Measurements from ENCODE around the gene TRIM14. TPM values are rescaled to one million over a fixed set of nuclear protein-coding genes. Genes with fewer than 3 reads are reported as not detected.

Gene TRIM14
- total RNA-seq, 4 donors from 2014 or later: 21.0 to 39.2 (median 31.6) TPM

DNA sequence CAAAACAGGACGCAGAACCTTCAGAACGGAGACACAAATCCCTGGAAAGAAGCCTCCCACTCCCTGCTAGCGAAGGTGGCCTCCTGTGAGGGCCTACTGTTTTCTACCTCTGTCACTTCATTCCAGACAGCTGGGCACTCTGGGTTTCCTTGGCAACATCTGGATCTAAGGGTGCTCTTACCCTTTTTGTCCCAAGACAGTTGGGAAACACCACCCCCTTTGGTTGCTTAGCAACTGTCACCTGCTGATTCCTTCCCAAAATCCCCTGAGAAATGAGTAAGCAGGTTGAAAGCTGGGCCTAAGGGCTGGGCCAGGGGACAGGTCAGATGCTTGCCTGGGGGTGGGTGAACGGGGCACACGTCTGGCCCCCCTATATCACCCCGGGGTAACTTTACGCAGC is 33.1 kb downstream of the TRIM14 start:
- Histone ChIP-seq H3K36me3 (peaks cover 0 to 57% (median 7%) of the 10 kb centered on the region in 3 donors), H3K4me3 (no peak overlapping the region), H3K9me3 (no peaks in the 10 kb centered on the region), H3K27me3 (no peaks in the 10 kb centered on the region), H3K4me1 (peaks cover 14 to 56% (median 20%) of the 10 kb centered on the region in 3 donors), H3K27ac (peak overlapping the region; percentile 40 to 85 (median 78))
- no peak for DNase-seq
- intact Hi-C loops (cut with DNase I): loop anchor here (10.0 kb wide), 1 partner anchor 109 kb away; the partner anchor contains the start of gene CORO2A
- WGBS, 2 donors: 70 to 86% methylated on average over 2 to 7 of the region's 7 CpGs
- no peak for TF ChIP-seq CTCF (IDR thresholded peaks at IDR 0.05)
- no peak for TF ChIP-seq POLR2A (IDR thresholded peaks at IDR 0.05)

DNA sequence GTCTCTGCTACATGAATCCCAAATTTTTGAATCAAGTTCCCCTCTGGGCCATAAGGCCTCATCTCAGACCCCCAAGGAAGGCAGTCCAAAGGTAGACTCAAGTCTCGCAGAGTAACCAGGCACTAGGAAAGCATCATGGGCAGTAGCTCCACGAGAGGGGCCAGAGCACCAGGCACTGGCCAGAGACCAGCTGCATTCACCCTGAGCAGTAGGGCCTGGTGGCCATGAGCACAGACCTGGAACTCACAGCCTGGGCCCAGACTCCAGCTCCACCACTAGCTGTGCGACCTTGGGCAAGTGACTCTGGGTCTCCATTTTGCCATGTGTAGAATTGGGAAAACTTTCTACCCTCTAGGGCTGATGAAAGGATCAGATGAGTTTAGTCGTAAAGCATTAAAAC is 34.0 kb downstream of the TRIM14 start:
- DNase-seq: no peak
- H3K27ac ChIP-seq: no peak overlapping the region
- H3K36me3 ChIP-seq: peaks cover 0 to 66% (median 13%) of the 10 kb centered on the region in 3 donors

DNA sequence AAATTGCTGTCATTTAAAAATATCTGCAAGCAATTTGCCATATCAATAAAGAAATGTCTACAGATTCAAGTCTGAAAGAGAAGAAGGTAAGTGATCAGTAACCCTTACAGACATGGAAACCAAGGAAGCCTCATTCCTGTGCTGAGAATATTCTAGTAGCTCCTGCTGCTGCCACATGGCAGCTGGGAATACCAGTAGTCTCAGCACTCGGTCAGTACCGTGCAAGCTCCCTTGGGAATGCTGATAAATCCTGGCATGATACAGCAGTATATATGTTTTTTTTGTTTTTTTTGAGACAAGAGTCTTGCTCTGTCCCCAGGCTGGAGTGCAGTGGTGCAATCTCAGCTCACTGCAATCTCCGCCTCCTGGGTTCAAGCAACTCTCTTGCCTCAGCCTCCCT is 34.6 kb downstream of the TRIM14 start:
- no peak overlapping the region for H3K27ac ChIP-seq
- H3K9me3 ChIP-seq: no peaks in the 10 kb centered on the region
- no peaks in the 10 kb centered on the region for H3K27me3 ChIP-seq
- intact Hi-C loops (cut with DNase I): loop anchor here (10.0 kb wide), 1 partner anchor 110 kb away; the partner anchor contains the start of gene CORO2A
- TF ChIP-seq POLR2A (IDR thresholded peaks at IDR 0.05) (no peak), CTCF (IDR thresholded peaks at IDR 0.05) (no peak)
- H3K4me1 ChIP-seq: peaks cover 16 to 70% (median 25%) of the 10 kb centered on the region in 3 donors
- peaks cover 0 to 68% (median 13%) of the 10 kb centered on the region in 3 donors for H3K36me3 ChIP-seq
- H3K4me3 ChIP-seq: no peak overlapping the region
- 89 to 93% methylated on average over 3 of the region's 3 CpGs for WGBS, 2 donors
- DNase-seq: no peak

More for the DNA sequence above, 34.0 kb downstream of the TRIM14 start:
- Histone ChIP-seq H3K4me1 (peaks cover 16 to 64% (median 25%) of the 10 kb centered on the region in 3 donors), H3K4me3 (no peak overlapping the region), H3K27me3 (no peaks in the 10 kb centered on the region), H3K9me3 (no peaks in the 10 kb centered on the region)
- WGBS, 2 donors: 92 to 94% methylated on average over 2 to 4 of the region's 4 CpGs
- intact Hi-C loops (cut with DNase I): loop anchor here (10.0 kb wide), 1 partner anchor 110 kb away; the partner anchor contains the start of gene CORO2A
- TF ChIP-seq CTCF (IDR thresholded peaks at IDR 0.05): no peak

GRCh38 chr9:98083566-98084183 is 35.3 kb downstream of the TRIM14 start:
- H3K27me3 ChIP-seq: no peaks in the 10 kb centered on the region
- intact Hi-C loops (cut with DNase I): loop anchor here (10.0 kb wide), 1 partner anchor 111 kb away; the partner anchor contains the start of gene CORO2A
- no peak for DNase-seq
- no peak overlapping the region for H3K4me3 ChIP-seq
- 85 to 96% methylated on average over 7 of the region's 7 CpGs for WGBS, 2 donors
- peak overlapping the region in 2 of 4 donors; percentile 31 to 37 for H3K27ac ChIP-seq
- H3K4me1 ChIP-seq: peaks cover 16 to 75% (median 25%) of the 10 kb centered on the region in 3 donors
- no peak for TF ChIP-seq CTCF (IDR thresholded peaks at IDR 0.05)
- no peaks in the 10 kb centered on the region for H3K9me3 ChIP-seq
- peaks cover 0 to 76% (median 13%) of the 10 kb centered on the region in 3 donors for H3K36me3 ChIP-seq

DNA sequence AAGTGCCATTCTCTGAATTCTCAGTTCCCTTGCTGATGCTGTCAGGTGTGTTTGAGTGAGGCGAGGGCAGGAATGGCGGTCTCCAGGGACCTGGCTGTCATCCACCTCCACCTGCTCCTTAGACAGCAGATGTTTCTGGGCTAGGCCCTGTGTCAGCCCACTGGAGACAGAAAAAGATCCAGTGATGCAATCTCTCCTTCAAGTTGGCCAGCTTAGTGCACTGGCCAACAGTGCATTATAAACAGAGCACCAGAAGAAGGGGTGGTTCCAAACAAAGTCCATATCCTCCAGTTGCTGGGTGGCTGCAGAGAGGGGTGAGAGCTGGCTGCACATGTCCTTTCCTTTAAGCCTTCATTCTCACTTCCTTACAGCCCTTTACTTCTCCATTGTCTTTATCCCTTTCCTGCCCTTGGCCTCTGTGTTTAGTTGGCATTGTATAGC is 35.9 kb downstream of the TRIM14 start:
- TF ChIP-seq CTCF (IDR thresholded peaks at IDR 0.05) (no peak), POLR2A (IDR thresholded peaks at IDR 0.05) (no peak)
- H3K4me3 ChIP-seq: no peak overlapping the region
- peaks cover 2 to 81% (median 13%) of the 10 kb centered on the region in 3 donors for H3K36me3 ChIP-seq
- H3K27ac ChIP-seq: peak overlapping the region; percentile 36 to 66 (median 56)
- WGBS, 2 donors: 95 to 100% methylated on average over 2 of the region's 2 CpGs
- H3K4me1 ChIP-seq: peaks cover 15 to 72% (median 25%) of the 10 kb centered on the region in 3 donors
- intact Hi-C loops (cut with DNase I): loop anchor here (10.0 kb wide), 1 partner anchor 112 kb away; the partner anchor contains the start of gene CORO2A
- no peak for DNase-seq
- H3K9me3 ChIP-seq: no peaks in the 10 kb centered on the region
- no peaks in the 10 kb centered on the region for H3K27me3 ChIP-seq

Data from esophagus squamous epithelium (tissue), 5 donors.